Measurements from ENCODE around the gene MYO9A.
"Not testable (repeated sequence)": the region's sequence is repeated elsewhere in the genome, so short reads cannot be mapped to it uniquely, and the experiment has no call there.

Gene MYO9A

DNA sequence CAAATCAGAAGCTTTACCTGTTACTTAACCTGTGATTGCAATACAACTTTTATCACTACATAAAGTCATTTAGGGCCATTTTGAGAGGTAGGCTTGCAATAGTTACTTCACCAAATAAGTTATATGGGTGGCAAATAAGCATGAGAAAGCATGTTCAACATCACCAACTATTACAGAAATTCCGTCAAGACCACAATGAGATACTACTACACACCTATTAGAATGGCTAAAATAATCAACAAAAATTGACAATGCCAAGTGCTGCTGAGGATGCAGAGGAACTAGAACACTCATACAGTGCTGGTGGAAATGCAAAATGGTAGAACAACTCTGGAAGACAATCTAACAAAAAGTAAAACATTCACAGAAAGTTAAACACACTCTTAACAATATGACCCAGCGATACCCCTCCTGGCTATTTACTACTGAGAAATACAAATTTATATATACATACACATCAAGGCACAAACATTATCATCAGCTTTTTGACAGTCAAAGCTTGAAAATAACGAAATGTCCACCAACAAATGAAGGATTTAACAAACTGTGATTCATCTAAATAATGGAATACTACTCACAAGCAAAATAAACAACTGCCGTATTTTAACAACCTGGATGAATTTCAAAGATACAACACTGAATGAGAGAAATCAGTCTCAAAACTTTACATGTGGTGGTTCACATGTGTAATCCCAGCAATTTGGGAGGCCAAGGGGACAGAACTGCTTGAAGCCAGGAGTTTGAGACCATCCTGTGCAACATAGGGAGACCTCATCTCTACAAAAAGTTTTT, 82.9 kb downstream of the MYO9A start:
- no peak for DNase-seq

GRCh38 chr15:72034351-72034750, 83.6 kb downstream of the MYO9A start:
- no peak for DNase-seq

DNA sequence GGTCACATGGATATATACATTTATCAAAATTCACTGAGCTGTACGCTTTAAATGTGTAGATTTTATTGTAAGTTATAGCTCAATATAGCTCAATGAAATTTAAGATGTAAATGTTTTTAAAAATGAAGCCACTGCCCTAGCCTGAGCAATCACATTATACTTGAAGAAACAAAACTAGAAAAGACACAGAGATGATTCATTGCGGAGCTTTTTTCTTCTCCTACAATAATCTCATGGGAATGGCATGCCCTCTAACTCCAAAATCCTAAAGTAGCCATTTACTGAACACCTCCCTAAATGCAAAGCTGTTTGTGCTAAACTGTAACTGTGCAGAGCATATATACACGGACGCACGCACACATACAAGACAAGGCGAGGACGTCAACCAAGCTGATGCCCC, 84.2 kb downstream of the MYO9A start:
- no peak for DNase-seq

DNA sequence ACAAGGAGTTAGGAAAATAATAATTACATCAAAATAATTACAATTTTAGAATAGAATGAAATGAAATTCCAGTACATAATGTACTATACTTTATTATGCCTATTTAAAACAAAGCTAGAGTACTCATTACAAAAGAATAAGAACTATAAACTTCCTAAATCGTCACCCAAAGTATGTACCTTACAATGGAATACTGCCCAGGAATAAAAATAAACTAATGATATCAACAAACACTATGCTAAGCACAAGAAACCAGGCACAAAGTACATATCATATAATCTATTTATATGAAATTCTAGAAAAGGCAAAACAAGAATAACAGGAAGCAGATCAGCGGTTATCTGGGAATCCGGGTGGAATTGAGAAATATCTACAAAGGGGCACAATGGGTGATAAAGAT, 84.7 kb downstream of the MYO9A start:
- no peak for DNase-seq

DNA sequence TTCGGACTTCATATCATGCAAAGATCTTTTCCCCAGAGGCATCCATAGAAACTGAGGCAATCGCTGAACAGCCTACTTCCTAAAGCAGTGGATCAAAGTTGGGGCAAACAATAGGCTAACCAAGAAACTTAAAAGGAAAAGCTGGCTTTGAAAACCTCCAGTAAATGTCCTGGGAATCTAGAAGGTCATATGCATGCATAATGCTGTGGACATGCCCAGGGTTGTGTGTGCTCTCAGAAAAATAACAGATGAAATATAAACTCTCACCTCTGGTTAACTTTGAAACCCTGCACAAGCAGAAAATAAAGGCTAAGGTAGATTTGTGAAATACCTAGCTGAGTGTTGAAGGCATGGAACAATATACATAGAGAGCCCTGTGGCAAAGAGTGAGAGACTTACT, 96.3 kb downstream of the MYO9A start:
- DNase-seq: no peak

DNA sequence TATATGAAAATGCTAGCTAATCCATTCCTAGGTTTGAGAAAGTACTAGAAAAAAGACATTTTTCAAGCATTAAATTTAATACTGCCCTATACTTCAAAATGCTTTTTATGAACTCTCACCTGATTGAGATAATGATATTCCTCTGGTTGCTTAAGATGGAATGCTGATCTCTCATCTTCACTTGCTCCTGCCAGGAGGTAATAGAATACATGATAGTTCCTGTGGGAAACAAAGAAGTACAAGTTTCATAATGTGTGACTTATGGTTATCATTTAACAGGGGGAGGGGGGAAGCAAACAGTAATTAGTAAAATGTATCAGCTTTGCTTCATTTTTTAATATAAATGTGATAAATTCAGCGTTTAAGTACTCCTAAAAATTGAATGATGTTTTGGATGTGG, 97.2 kb downstream of the MYO9A start:
- DNase-seq: no peak

DNA sequence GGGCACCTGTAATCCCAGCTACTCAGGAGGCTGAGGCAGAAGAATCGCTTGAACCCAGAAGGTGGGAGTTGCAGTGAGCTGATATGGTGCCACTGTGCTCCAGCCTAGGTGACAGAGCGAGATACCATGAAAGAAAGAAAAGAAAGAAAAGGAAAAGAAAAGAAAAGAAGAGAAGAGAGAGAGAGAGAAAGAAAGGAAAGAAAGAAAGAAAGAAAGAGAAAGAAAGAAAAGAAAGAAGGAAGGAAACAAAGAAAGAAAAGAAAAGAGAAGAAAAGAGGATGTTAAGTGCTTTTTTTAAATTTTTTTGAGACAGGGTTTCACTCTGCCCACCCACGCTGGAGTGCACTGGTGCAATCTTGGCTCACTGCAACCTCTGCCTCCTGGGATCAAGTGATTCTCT, 103.4 kb downstream of the MYO9A start:
- DNase-seq: not testable (repeated sequence)

- DNase-seq: no peak
Observed at GRCh38 chr15:72013703-72014102, 104.2 kb downstream of the MYO9A start.

GRCh38 chr15:72011302-72011942, 106.5 kb downstream of the MYO9A start:
- DNase-seq: no peak

DNA sequence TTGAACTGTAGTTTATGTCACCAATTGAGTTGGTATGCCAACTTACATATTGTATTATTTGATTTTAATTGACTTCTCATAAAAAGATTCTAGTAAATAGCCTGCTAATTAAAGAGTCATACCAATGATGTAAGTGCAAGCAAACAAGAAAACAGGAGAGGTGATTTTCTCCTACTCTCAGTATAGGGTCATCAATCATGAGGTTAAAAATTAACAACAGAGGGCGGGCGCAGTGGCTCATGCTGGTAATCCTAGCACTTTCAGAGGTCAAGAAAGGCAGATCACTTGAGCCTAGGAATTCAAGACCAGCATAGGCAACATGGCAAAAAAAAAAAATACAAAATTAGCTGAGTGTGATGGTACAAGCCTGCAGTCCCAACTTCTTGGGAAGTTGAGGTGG, 108.7 kb downstream of the MYO9A start:
- no peak for DNase-seq

DNA sequence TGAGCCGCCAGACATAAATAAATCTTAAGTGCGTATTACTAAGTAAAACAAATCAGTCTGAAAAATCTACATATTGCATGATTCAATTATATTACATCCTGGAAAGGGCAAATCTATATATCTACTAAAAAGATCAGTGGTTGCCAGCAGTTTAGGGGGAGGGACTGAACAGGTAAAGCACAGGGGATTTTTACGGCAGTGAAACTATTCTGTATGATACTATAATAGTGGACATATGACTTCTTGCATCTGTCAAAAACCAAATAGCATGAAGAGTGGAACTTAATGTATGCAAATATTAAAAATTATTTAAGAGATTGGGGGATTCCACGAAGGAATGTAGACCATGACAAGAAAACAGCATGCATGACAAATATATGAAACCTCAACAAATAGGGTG, 111.6 kb downstream of the MYO9A start:
- no peak for DNase-seq

GRCh38 chr15:72005483-72005882, 112.5 kb downstream of the MYO9A start:
- no peak for DNase-seq

GRCh38 chr15:71999807-72000206, 118.1 kb downstream of the MYO9A start:
- no peak for DNase-seq

GRCh38 chr15:71998717-71999116, 119.2 kb downstream of the MYO9A start:
- not testable (repeated sequence) for DNase-seq

DNA sequence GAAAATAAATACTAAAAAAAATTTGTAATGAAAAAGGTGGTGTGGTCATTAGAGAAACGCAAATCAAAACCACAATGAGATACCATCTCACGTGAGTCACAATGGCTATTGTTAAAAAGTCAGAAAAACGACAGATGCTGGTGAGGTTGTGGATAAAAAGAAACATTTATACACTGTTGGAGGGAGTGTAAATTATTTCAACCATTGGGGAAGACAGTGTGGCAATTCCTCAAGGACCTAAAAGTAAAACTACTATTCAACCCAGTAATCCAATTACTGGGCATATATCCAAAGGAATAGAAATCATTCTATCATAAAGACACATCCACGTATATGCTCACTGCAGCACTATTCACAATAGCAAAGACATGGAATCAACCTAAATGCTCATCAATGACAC, 120.3 kb downstream of the MYO9A start:
- DNase-seq: no peak

DNA sequence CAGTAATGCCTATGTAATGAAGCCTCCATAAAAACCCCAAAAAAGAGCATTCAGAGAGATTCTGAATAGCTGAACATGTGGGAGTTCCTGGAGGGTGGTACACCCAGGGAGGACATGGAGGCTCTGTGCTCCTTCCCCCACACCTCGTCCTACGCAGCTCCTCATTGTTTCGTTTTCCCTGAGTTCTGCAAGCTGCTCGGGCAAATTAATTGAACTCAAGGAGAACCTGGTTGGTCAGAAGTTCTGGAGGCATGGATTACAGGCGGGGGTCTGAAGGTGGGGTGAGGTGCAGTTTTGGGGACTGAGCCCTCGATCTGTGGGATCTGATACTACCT, 142.2 kb downstream of the MYO9A start:
- DNase-seq: no peak

DNA sequence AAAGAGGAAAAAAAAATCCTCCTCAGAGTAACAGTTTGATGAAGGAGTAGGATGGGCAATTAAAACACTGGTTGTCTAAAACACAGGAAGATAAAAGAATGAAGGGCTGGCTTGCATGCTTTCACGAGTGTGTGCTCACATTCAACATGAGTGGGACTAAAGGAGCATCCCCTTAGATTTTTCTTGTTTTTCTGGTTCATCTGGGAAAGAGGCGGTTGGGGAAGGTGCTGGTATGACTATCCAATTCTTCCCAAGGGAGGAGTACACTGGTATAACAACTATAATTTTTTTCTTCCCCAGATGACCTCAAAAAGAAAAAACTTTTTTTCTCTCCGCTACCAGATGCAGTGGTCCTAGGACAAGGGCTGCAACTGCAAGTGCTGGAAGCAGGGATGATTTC, 143.7 kb downstream of the MYO9A start:
- no peak for DNase-seq

DNA sequence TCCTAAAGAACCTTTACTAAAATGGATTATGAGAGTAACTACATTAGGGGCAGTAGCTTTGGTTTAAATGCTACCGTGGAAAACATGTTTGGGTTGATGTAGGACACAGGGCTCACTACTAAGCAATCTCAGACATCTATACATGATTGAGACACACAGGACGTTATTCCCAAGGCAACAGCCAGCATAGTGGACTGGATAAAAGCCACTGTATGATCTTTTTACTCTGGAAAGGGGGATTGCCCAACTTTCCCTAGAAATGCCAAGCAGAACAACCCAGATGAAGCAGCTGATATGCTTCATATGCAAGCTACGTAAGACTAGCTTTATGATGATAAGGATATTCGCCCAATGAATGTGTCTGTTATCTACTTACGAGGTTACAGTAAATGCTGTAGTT, 144.6 kb downstream of the MYO9A start:
- no peak for DNase-seq

- DNase-seq: no peak
Observed at GRCh38 chr15:71971905-71972304, 146.0 kb downstream of the MYO9A start.

- no peak for DNase-seq
Observed at GRCh38 chr15:71970435-71970834, 147.5 kb downstream of the MYO9A start.

DNA sequence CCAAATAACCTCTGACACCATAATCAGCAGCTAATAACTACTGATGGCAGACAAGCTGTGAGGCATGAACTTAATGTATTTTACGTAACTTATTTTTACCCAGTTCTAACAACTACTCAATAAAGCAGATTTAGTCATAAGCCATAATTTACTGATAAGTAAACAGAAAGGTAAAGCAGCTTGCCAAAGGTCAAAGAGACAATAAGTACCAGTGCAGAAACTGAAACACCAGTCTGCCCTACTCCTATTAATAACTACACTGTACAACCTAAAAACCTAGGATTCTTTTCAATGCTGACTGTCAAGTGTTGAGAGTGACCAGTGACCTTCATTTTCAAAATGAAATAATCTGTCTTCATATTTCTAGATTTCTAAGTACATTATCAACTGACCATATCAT, 155.4 kb downstream of the MYO9A start:
- no peak for DNase-seq

GRCh38 chr15:71957026-71957425, 160.9 kb downstream of the MYO9A start:
- DNase-seq: no peak

GRCh38 chr15:71951134-71951533, 166.8 kb downstream of the MYO9A start:
- DNase-seq: no peak

GRCh38 chr15:71945012-71945411, 172.9 kb downstream of the MYO9A start:
- no peak for DNase-seq

DNA sequence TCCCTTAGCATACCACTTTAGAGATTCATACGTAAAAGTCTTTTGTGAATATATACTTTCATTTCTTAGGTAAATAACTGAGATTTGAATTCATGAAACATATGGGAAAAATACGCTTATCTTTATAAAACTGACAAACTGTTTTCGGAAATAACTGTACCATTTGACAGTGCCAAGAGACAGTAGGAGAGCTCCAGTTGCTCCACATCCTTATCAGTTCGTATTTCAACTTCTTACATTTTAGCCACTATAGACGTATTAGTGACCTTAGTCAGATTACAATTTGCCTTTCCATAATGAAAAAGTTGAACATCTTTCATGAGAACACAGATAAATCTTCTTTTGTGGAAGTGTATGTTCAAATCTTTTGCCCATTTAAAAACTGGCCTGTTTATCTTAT, 174.1 kb downstream of the MYO9A start:
- no peak for DNase-seq
